GM20000 (cell line): ENCODE measurements around the gene KSR2.
A peak's percentile ranks its signal among the peaks of the same experiment; 100 is the strongest.

Experiments used
- DNase-seq: peaks from one replicate; pipeline ENCODE4 v3.0.0; 2012; ENCODE audit warnings: low spot score
- CTCF ChIP-seq: IDR thresholded peaks from 2 replicates; pipeline ENCODE4 v1.5.1; 2012; ENCODE audit warnings: mild to moderate bottlenecking, control low read depth; ENCODE audit errors: extremely low read depth, missing control alignments

The KSR2 gene

GRCh38 chr12:117679776-117680175, 289.0 kb downstream of the KSR2 start:
- TF ChIP-seq CTCF = no peak
- DNase-seq = no peak

DNA sequence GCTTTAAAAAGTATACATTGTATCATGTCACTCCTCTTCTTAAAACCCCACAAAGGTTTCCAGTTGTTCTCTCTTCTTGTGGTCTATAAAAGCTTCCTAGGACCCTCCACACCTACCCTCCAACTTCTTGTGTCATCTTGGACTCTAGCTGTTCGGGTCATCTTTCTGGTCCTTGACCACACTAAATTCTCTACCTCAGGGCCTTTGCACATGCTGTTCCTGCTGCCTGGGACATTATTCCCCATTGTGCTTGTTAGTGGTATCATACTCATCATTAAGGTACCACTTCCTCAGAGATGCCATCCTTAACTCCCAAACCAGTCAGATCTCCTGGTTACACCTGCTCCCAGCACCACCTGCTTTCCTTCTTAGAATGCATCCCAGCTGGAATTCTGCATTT, 294.0 kb downstream of the KSR2 start:
- no peak for DNase-seq
- TF ChIP-seq CTCF = no peak

DNA sequence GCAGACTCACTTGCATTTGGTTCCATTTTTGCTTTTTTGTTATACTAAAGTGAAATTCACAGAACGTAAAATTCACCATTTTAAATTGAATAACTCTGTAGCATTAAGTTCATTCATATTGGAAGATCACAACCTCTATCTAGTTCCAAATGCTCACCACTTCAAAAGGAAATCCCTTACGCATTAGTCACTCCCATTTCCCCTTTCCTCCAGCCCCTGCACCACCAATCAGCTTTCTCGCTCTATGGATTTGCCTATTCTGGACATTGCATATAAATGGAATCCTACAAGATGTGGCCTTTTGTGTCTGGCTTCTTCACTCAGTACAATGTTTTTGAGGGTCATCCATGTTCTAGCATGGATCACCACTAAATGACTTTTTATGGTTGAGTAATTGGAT, 294.5 kb downstream of the KSR2 start:
- no peak for DNase-seq
- TF ChIP-seq CTCF = no peak

GRCh38 chr12:117671734-117672133, 297.1 kb downstream of the KSR2 start:
- DNase-seq = peak; percentile 20
- peak; percentile 57 for TF ChIP-seq CTCF

DNA sequence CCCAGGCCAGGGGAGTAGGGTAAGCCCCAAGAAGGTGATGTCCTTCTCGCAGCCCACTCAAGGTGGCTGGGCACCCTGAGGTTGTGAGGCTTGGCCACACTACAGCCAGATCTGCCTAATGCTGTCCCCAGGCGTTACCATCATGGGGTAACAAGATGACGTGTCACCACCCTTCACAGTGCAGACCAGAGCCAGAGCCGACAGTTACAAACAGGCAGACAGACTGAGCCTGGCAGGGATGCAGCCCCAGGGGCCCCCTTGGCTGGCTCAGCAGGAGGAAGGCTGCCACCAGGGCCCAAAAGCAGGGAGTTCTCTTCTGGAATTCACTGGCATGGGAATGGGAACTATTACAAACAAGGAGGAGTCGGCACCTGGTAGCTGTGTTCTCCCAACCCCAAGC, 304.6 kb downstream of the KSR2 start:
- no peak for TF ChIP-seq CTCF
- no peak for DNase-seq

- no peak for TF ChIP-seq CTCF
- DNase-seq = no peak
Observed at GRCh38 chr12:117662620-117663395, 306.0 kb downstream of the KSR2 start.

- DNase-seq = no peak
- TF ChIP-seq CTCF = no peak
Observed at GRCh38 chr12:117662220-117662619, 306.6 kb downstream of the KSR2 start.
